ENCODE data around the gene TEX10.

GRCh38 chr9:100269656-100270055 is 83.1 kb downstream of the TEX10 start:
- TF ChIP-seq, protein P1, sequence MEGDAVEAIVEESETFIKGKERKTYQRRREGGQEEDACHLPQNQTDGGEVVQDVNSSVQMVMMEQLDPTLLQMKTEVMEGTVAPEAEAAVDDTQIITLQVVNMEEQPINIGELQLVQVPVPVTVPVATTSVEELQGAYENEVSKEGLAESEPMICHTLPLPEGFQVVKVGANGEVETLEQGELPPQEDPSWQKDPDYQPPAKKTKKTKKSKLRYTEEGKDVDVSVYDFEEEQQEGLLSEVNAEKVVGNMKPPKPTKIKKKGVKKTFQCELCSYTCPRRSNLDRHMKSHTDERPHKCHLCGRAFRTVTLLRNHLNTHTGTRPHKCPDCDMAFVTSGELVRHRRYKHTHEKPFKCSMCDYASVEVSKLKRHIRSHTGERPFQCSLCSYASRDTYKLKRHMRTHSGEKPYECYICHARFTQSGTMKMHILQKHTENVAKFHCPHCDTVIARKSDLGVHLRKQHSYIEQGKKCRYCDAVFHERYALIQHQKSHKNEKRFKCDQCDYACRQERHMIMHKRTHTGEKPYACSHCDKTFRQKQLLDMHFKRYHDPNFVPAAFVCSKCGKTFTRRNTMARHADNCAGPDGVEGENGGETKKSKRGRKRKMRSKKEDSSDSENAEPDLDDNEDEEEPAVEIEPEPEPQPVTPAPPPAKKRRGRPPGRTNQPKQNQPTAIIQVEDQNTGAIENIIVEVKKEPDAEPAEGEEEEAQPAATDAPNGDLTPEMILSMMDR (conservative IDR thresholded peaks at IDR 0.05) = no peak
- TF ChIP-seq ZFX (IDR thresholded peaks at IDR 0.05) = no peak

Data from C4-2B (cell line).